GM19328 (cell line): Measurements from ENCODE around the gene ERI3.
A peak's percentile ranks its signal among the peaks of the same experiment; 100 is the strongest.

Experiments
- ATAC-seq: cut with Tn5 transposase; IDR thresholded peaks from one replicate; pipeline ENCODE4 v1.9.1; 2021; ENCODE audit warnings: mild to moderate bottlenecking, moderate library complexity; ENCODE audit not compliant: unreplicated experiment

Gene ERI3

GRCh38 chr1:44354840-44355581, at the start of gene ERI3:
Gene ERI3 (minus strand): TSS chr1:44355257. CDS start chr1:44355026, 231 bp downstream.
- peak; percentile 99 for ATAC-seq

DNA sequence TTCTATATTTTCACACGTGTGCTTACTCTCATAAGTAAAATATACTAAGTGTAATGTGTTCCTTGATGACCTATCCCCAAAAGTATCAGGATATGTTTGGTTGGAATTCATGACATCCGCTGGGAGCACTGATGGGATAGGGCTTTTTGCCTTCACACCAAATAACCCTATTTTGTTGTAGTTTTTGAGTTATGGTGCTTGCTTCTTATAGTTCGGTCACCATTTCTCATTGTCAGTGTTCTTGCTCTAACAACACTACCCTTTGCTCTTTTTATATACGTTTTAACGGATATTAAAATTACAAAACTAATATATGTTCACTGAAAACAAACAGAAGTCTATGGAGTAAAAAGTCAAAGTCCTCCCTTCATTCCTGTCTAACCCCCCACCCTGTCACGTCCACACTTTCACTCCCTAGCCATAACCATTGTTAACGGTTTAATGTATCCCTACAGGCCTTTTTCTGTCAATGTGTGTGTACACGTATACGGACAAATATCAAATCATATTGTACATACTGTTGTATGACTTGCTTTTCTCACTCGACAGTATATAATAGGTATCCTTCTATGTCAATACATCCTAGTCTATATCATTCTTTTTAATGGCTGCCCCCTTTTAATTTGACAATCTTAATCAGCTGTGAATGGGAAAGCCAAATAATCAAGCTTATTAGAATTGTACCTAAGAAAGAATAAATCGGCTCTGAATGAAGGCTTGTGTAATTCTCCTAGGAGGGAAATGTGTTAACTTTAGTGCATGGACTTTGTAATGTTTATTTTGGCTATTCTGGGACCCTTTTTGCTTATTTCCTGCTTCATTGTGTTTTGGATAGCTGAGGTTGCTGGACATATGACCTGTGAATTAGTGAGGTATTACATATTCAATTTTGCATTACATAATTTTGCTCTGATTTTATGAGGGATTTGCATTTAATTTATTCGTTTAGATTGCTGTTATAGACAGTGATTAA, 46.5 kb upstream of the ERI3 start:
- no peak for ATAC-seq

- ATAC-seq, result no peak
Measured at GRCh38 chr1:44390277-44390676, 35.2 kb upstream of the ERI3 start.

GRCh38 chr1:44389437-44389836, 34.4 kb upstream of the ERI3 start:
- no peak for ATAC-seq

DNA sequence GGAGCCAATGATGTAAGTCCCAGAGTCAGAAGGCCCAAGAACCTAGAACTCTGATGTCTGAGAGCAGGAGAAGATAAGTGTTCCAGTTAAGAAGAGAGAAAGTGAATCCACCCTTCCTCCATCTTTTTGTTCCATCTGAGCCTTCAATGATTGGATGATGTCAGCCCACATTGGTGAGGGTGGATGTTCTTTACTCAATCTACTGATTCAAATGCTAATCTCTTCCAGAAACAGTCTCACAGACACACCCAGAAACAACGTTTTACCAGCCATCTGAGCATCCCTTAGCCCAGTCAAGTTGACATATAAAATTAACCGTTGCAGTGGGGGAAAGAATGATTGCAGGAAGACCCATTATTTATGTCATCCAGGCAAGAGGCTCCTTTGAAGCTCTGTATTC, 33.5 kb upstream of the ERI3 start:
- no peak for ATAC-seq

- no peak for ATAC-seq
Measured at GRCh38 chr1:44380666-44381177, 25.7 kb upstream of the ERI3 start.

- no peak for ATAC-seq
Measured at GRCh38 chr1:44377925-44378784, 23.1 kb upstream of the ERI3 start.

DNA sequence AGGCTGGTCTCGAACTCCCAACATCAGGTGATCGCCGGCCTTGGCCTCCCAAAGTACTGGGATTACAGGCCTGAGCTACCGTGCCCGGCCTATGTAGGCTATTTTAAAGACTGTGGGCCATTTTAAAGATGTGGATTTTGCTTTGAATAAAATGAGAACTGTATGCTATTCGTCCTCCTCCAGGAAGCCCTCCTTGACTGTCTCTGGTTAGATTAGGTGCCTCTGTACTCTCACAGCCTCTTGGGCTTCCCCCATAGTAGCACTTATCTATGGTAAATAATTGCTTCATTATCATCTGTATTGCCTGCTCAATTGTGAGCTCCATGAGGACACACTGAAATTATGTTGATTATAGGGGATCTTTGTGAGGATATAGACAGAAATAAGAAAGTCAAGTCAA, 20.5 kb upstream of the ERI3 start:
- ATAC-seq, result no peak

- no peak for ATAC-seq
Measured at GRCh38 chr1:44371206-44371605, 16.1 kb upstream of the ERI3 start.

DNA sequence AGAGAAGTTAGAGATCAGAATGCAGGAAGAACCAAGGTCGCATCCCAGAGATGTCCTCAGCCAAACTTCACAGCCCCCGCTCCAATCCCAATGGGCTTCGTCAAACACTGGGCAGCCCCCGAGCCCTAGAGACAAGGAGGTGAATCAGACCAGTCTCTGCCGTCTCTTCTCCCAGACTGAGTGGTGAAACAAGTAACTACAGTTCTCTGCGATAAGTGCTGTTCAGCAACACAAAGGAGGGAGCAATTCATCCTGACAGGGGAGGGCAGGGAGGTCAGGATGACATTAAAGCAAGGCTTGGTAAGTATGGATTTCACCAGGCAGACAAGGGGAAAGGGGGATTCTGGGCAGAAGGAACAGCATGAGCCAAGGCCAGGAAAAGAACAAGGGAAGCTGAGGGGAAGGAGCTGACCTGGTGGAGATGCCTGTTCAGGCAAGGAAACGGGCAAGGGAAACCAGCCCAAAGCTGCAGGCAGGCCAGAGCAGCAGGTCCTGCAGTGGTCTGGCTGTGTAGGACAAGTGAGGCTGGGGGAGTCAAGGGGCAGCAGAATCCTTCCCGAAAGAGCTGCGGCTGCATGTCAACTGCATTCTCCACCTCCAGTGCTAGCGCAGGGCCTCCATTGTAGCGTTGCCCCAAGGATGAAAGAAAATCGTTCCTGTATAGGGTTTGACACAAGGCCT, 13.6 kb upstream of the ERI3 start:
- no peak for ATAC-seq

DNA sequence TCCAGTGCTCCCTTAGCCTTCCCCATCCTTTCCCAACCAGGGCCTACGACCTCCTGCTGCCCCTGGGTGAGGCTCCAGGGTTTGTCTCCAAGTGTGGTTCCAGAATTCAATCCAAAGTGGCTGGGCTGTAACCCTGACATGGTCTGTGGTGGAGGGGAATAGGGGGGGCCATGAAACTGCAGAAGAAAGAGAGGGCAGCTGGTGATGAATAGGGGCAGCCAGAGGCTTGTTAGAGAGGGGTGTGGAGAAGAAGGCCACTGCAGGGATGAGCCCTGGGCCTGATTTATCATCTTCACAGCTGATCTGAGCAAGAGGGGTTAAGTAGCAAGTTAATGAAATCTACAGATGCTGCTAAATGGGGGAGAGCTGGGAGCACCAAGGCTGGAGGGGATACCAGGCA, 12.9 kb upstream of the ERI3 start:
- ATAC-seq, result no peak

GRCh38 chr1:44366371-44366975, 11.4 kb upstream of the ERI3 start:
- ATAC-seq, result no peak

GRCh38 chr1:44361478-44361877, 6.4 kb upstream of the ERI3 start:
- no peak for ATAC-seq

DNA sequence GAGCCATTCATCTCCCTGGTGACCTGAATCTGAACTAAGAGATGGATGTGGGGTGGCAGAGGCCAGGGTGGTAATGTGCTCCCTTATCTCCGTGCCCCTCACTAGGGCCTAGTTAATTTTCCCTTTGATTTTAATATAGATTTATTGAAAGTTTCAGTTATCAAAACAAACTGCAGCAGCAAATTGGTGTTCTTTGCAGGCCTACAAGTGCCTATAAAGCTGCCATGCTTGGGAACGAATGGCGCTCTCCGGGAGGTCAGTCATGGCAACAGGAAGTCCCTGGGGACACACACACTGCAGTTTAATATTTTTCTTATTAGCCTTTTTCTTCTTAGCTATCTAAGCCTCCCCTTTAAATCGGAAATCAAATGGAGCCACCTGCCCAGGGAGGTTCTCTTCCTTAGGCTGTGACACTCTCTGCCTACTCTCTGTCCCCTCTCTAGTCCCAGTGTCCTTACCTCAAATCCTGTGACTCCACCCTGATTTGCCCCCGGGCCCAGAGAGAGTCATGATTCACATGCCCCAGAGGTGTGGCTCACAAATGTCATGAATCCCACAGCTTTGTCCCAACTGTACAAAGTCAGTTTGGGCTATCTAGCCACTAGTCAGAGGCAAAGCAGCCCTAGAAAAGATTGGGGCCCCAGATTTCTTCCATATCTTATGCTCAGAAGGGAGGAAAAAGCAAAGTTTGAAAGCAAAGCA, 4.3 kb upstream of the ERI3 start:
- ATAC-seq, result no peak

- ATAC-seq, result no peak
Measured at GRCh38 chr1:44357710-44358109, 2.7 kb upstream of the ERI3 start.

DNA sequence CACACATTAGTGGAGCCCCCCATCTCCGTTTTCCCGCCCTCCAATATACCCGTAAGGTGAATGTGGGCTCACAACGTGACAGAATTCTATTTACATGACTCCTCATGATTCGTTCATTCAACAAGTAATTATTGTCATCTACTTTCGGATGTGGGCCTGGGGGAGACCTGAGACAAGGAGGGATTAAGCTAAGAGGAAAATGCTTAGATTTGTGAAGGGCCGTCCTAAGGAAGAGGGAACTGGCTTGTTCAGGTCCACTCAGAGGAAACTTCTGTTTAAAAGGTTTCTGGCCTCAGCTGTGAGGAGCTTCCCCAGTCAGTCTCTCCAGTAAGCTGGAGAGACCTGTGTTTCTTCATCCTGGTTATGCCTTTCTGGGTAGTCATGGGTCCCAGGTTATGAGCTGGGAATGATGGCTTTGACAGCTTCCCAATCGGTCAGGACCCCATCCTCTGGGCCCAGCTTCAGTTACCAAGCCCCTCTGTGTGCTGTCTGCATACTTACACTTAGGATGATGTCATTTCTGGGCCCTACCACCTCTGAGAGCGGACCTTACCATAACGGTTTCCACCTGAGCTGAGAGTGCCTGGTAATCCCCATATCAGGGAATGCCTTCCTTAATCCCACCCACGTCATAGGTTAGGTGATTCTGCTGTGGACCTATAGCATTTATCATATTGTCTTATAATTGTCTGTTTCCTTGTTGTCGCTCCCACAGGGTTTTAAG, 687 bp upstream of the ERI3 start:
- no peak for ATAC-seq

DNA sequence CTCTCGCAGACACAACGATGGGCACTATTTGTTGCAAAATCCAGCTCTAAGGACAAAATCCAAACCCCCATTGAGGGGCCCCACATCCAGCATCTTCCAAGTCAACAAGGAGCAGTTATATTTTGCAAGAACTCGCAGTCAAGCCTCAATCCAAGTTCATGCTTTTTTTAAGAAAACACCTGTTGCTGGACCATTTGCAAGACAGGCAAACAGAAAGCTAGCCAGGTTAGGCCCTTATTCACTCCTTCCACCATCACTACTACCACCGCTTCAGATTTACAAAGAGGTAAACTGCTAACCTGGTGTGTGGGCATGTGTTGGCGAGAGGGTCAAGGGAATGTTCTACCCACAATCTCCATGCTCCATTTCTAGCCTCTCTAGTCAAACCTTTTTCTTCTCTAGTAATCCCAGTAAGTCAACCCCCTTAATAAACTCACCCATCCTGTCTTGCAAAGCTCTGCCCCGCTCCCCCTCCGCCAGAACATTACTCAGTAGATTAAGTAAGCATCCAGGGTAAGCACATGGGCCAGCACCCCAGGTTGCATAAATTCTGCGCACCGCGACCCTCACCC, 703 bp downstream of the ERI3 start:
- ATAC-seq, result no peak

DNA sequence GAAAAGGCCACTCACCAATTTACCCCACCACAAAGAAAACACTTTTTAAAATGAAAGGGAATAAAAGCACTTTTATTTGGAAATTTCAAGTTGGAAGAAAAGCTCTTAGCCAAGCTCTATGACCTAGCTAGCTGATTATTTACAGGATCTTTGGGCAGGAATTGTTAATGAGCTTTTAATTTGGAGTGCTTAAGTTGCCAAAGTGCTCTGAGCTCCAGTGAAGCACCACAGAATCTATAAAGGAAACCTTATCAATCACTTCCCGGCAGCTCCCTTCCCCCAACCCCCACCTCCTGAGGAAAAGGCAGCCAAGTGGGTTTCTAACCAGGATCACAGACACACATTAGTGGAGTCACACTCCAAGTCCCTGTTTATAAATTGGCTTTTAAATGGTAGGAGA, 1.5 kb downstream of the ERI3 start:
- no peak for ATAC-seq
